Mammary epithelial cell (primary cell): ENCODE data around the gene TTC9B.

Source experiments
- EZH2 ChIP-seq: IDR thresholded peaks from 2 replicates; pipeline ENCODE4 v1.6.1; 2012; ENCODE audit warnings: low read length, inconsistent platforms, borderline replicate concordance
- TF ChIP-seq, protein P1 (sequence below), 2 donors: IDR thresholded peaks in 1 of 2; conservative IDR thresholded peaks in 1 of 2; 2 replicates each; pipeline ENCODE4 v1.5.1; 2011 to 2012; ENCODE audit warnings: inconsistent platforms in 2 of 2, low read length in 2 of 2, mild to moderate bottlenecking in 2 of 2, control low read depth in 1 of 2, low read depth in 1 of 2; ENCODE audit not compliant: insufficient read depth in 1 of 2; ENCODE audit errors: extremely low read depth in 1 of 2

DNA sequence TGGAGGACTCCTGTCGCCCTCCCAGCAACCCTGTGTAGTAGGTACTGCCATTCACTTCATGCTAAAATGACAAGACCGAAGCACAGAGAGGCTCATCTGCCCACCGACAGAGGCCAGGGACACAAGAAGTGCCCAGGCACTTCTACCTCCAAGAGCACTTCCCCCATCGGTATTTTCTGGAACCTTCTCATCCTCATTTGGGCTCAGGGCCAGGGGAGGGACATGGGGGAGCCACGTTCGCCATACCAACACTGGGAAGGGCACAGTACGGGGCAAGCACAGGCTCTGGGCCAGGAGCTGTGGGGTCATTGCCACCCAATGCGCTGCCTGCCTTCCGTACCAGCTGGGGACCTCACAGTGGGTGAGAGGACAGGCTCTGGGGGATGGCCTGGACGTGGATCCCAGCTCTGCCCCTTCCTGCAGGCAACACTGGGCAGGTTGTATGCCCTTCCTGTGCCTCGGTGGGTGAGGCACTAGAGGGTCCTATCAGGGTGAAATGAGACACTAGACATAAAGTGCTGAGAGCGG lies 29.6 kb upstream of the TTC9B start:
- TF ChIP-seq, protein P1, sequence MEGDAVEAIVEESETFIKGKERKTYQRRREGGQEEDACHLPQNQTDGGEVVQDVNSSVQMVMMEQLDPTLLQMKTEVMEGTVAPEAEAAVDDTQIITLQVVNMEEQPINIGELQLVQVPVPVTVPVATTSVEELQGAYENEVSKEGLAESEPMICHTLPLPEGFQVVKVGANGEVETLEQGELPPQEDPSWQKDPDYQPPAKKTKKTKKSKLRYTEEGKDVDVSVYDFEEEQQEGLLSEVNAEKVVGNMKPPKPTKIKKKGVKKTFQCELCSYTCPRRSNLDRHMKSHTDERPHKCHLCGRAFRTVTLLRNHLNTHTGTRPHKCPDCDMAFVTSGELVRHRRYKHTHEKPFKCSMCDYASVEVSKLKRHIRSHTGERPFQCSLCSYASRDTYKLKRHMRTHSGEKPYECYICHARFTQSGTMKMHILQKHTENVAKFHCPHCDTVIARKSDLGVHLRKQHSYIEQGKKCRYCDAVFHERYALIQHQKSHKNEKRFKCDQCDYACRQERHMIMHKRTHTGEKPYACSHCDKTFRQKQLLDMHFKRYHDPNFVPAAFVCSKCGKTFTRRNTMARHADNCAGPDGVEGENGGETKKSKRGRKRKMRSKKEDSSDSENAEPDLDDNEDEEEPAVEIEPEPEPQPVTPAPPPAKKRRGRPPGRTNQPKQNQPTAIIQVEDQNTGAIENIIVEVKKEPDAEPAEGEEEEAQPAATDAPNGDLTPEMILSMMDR (conservative IDR thresholded peaks at IDR 0.05 in 1 of 2, IDR thresholded peaks at IDR 0.05 in 1 of 2; ENCODE audit: extremely low read depth in 1 of 2, insufficient read depth in 1 of 2, low read depth in 1 of 2, low read length in 2 of 2), result no peak
- no peak for TF ChIP-seq EZH2
